Putamen (tissue), 1 donor: ENCODE results near the gene SH3BGR.

Experiments
- DNase-seq: peaks from one replicate; pipeline ENCODE4 v3.0.0-alpha.2; 2016; ENCODE audit warnings: low spot score

The SH3BGR gene

GRCh38 chr21:39552856-39553255 lies 101.1 kb downstream of the SH3BGR start:
- no peak for DNase-seq

- no peak for DNase-seq
Observed at GRCh38 chr21:39553331-39553730, 101.6 kb downstream of the SH3BGR start.

- DNase-seq, result no peak
Observed at GRCh38 chr21:39555911-39556590, 104.3 kb downstream of the SH3BGR start.

GRCh38 chr21:39559511-39559910 lies 107.7 kb downstream of the SH3BGR start:
- DNase-seq, result no peak

GRCh38 chr21:39561140-39561539 lies 109.4 kb downstream of the SH3BGR start:
- no peak for DNase-seq

- DNase-seq, result peak; percentile 50
Observed at GRCh38 chr21:39562791-39563770, 111.3 kb downstream of the SH3BGR start.

GRCh38 chr21:39564200-39564599 lies 112.4 kb downstream of the SH3BGR start:
- DNase-seq, result peak; percentile 55
